Stimulated activated naive B cell treated with anti-CD40 and anti-IgM and Interleukin-4, amounts not matched to agents 10 μg/mL and 1 μg/mL and 100 μg/mL, for 72 hours (primary cell): ENCODE results near the gene TRMT61A.

ENCODE experiments used
- ATAC-seq, 2 donors: fragments of 150-1000 bp; cut with Tn5 transposase; replicated peaks; 2 replicates each; pipeline ENCODE4 v1.10.0; 2021; ENCODE audit warnings: moderate library complexity in 1 of 2
- DNase-seq: peaks from one replicate; pipeline ENCODE4 v3.0.0; 2021
- H3K27ac Mint-ChIP-seq: one replicate; pipeline ENCODE4 v1.8.0; 2022; ENCODE audit warnings: mild to moderate bottlenecking, mixed read lengths
- H3K27me3 Mint-ChIP-seq, 2 donors: one replicate each; pipeline ENCODE4 v1.8.0; 2022; ENCODE audit warnings: mixed read lengths in 2 of 2
- H3K36me3 Mint-ChIP-seq, 2 donors: one replicate each; pipeline ENCODE4 v1.8.0; 2022; ENCODE audit warnings: mixed read lengths in 2 of 2, mild to moderate bottlenecking in 1 of 2
- H3K4me1 Mint-ChIP-seq, 2 donors: one replicate each; pipeline ENCODE4 v1.8.0; 2022; ENCODE audit warnings: mixed read lengths in 2 of 2, mild to moderate bottlenecking in 1 of 2
- H3K4me3 Mint-ChIP-seq, 2 donors: one replicate each; pipeline ENCODE4 v1.8.0; 2022; ENCODE audit warnings: mild to moderate bottlenecking in 2 of 2, mixed read lengths in 2 of 2, moderate library complexity in 1 of 2
- H3K9me3 Mint-ChIP-seq, 2 donors: one replicate each; pipeline ENCODE4 v1.8.0; 2022; ENCODE audit warnings: mixed read lengths in 2 of 2, mild to moderate bottlenecking in 1 of 2

TRMT61A gene

GRCh38 chr14:103539056-103539825, 10.2 kb downstream of the TRMT61A start:
- Mint-ChIP-seq H3K4me1 (peaks cover 4 to 7% of the 10 kb centered on the region in 2 donors), H3K4me3 (no peak overlapping the region), H3K27me3 (peaks cover 11 to 14% of the 10 kb centered on the region in 2 donors), H3K36me3 (peaks cover 0 to 11% of the 10 kb centered on the region in 2 donors), H3K27ac (peak overlapping the region; percentile 20), H3K9me3 (no peaks in the 10 kb centered on the region)
- DNase-seq: no peak
- ATAC-seq: peak in 1 of 2 donors; percentile 36

- Mint-ChIP-seq H3K27ac (no peak overlapping the region), H3K9me3 (no peaks in the 10 kb centered on the region), H3K4me3 (no peak overlapping the region), H3K36me3 (peaks cover 0 to 8% of the 10 kb centered on the region in 2 donors), H3K27me3 (peaks cover 11 to 14% of the 10 kb centered on the region in 2 donors), H3K4me1 (peaks cover 4 to 7% of the 10 kb centered on the region in 2 donors)
- DNase-seq (no peak), ATAC-seq (peak in 1 of 2 donors; percentile 8)
These were observed 12.1 kb downstream of the TRMT61A start for GRCh38 chr14:103540821-103541708.

GRCh38 chr14:103541709-103542604, 13.0 kb downstream of the TRMT61A start:
- peak in 1 of 2 donors; percentile 1 for ATAC-seq

GRCh38 chr14:103542605-103543088, 13.7 kb downstream of the TRMT61A start:
- DNase-seq (no peak), ATAC-seq (no peak)
- Mint-ChIP-seq H3K4me3 (no peak overlapping the region), H3K36me3 (peaks cover 0 to 2% of the 10 kb centered on the region in 2 donors), H3K27ac (no peak overlapping the region), H3K9me3 (no peaks in the 10 kb centered on the region), H3K4me1 (peaks cover 6 to 8% of the 10 kb centered on the region in 2 donors), H3K27me3 (peaks cover 11 to 14% of the 10 kb centered on the region in 2 donors)

More at GRCh38 chr14:103541709-103542604, 13.0 kb downstream of the TRMT61A start:
- Mint-ChIP-seq H3K4me1 (peaks cover 7 to 8% of the 10 kb centered on the region in 2 donors), H3K4me3 (no peak overlapping the region), H3K9me3 (no peaks in the 10 kb centered on the region), H3K27ac (peak overlapping the region; percentile 73), H3K36me3 (peaks cover 0 to 5% of the 10 kb centered on the region in 2 donors), H3K27me3 (peaks cover 11 to 14% of the 10 kb centered on the region in 2 donors)
- no peak for DNase-seq

GRCh38 chr14:103543140-103543539, 14.1 kb downstream of the TRMT61A start:
- H3K4me1 Mint-ChIP-seq: peaks cover 5 to 8% of the 10 kb centered on the region in 2 donors
- H3K9me3 Mint-ChIP-seq: no peaks in the 10 kb centered on the region
- DNase-seq (no peak), ATAC-seq (no peak)
- no peak overlapping the region for H3K27ac Mint-ChIP-seq
- no peak overlapping the region for H3K4me3 Mint-ChIP-seq
- no peaks in the 10 kb centered on the region for H3K36me3 Mint-ChIP-seq
- H3K27me3 Mint-ChIP-seq: peaks cover 11 to 14% of the 10 kb centered on the region in 2 donors

GRCh38 chr14:103543721-103544387, 14.9 kb downstream of the TRMT61A start:
- H3K27me3 Mint-ChIP-seq: peaks cover 11 to 14% of the 10 kb centered on the region in 2 donors
- no peak overlapping the region for H3K4me3 Mint-ChIP-seq
- H3K9me3 Mint-ChIP-seq: no peaks in the 10 kb centered on the region
- ATAC-seq (no peak), DNase-seq (no peak)
- H3K36me3 Mint-ChIP-seq: peaks cover 0 to 2% of the 10 kb centered on the region in 2 donors
- H3K27ac Mint-ChIP-seq: no peak overlapping the region
- peaks cover 5 to 8% of the 10 kb centered on the region in 2 donors for H3K4me1 Mint-ChIP-seq

GRCh38 chr14:103544388-103545218, 15.6 kb downstream of the TRMT61A start:
- peaks cover 0 to 2% of the 10 kb centered on the region in 2 donors for H3K36me3 Mint-ChIP-seq
- H3K27me3 Mint-ChIP-seq: peaks cover 7 to 14% of the 10 kb centered on the region in 2 donors
- DNase-seq (no peak), ATAC-seq (no peak)
- peaks cover 2 to 5% of the 10 kb centered on the region in 2 donors for H3K4me1 Mint-ChIP-seq
- H3K9me3 Mint-ChIP-seq: no peaks in the 10 kb centered on the region
- no peak overlapping the region for H3K27ac Mint-ChIP-seq
- H3K4me3 Mint-ChIP-seq: no peak overlapping the region

- peaks cover 7 to 12% of the 10 kb centered on the region in 2 donors for H3K27me3 Mint-ChIP-seq
- no peak overlapping the region for H3K4me3 Mint-ChIP-seq
- no peak overlapping the region for H3K27ac Mint-ChIP-seq
- ATAC-seq (no peak), DNase-seq (no peak)
- peaks cover 2 to 5% of the 10 kb centered on the region in 2 donors for H3K4me1 Mint-ChIP-seq
- no peaks in the 10 kb centered on the region for H3K9me3 Mint-ChIP-seq
- peaks cover 0 to 2% of the 10 kb centered on the region in 2 donors for H3K36me3 Mint-ChIP-seq
These were observed 16.4 kb downstream of the TRMT61A start for GRCh38 chr14:103545219-103545914.

- no peak overlapping the region for H3K27ac Mint-ChIP-seq
- peaks cover 2 to 5% of the 10 kb centered on the region in 2 donors for H3K4me1 Mint-ChIP-seq
- H3K27me3 Mint-ChIP-seq: peaks cover 7 to 8% of the 10 kb centered on the region in 2 donors
- DNase-seq: no peak
- H3K36me3 Mint-ChIP-seq: peaks cover 0 to 3% of the 10 kb centered on the region in 2 donors
- H3K4me3 Mint-ChIP-seq: no peak overlapping the region
- no peaks in the 10 kb centered on the region for H3K9me3 Mint-ChIP-seq
- no peak for ATAC-seq
These were observed 17.1 kb downstream of the TRMT61A start for GRCh38 chr14:103545915-103546651.

- ATAC-seq: peak; percentile 89 to 90
- Mint-ChIP-seq H3K9me3 (no peaks in the 10 kb centered on the region), H3K36me3 (peaks cover 3 to 4% of the 10 kb centered on the region in 2 donors), H3K4me1 (peaks cover 5 to 7% of the 10 kb centered on the region in 2 donors), H3K4me3 (no peak overlapping the region), H3K27ac (no peak overlapping the region), H3K27me3 (peaks cover 1 to 4% of the 10 kb centered on the region in 2 donors)
- peak; percentile 57 for DNase-seq
These were observed 17.9 kb downstream of the TRMT61A start for GRCh38 chr14:103546652-103547454.

- H3K27ac Mint-ChIP-seq: no peak overlapping the region
- DNase-seq (no peak), ATAC-seq (no peak)
- peaks cover 3 to 7% of the 10 kb centered on the region in 2 donors for H3K36me3 Mint-ChIP-seq
- peaks cover 5 to 9% of the 10 kb centered on the region in 2 donors for H3K4me1 Mint-ChIP-seq
- H3K4me3 Mint-ChIP-seq: no peak overlapping the region
- no peaks in the 10 kb centered on the region for H3K9me3 Mint-ChIP-seq
- no peaks in the 10 kb centered on the region for H3K27me3 Mint-ChIP-seq
These were observed 18.5 kb downstream of the TRMT61A start for GRCh38 chr14:103547455-103547940.
